ENCODE measurements around the gene ANKRD63. TPM values are rescaled to one million over a fixed set of nuclear protein-coding genes. Genes with fewer than 3 reads are reported as not detected.

The ANKRD63 gene
- total RNA-seq, 2 donors from 2014 or later: not detected

DNA sequence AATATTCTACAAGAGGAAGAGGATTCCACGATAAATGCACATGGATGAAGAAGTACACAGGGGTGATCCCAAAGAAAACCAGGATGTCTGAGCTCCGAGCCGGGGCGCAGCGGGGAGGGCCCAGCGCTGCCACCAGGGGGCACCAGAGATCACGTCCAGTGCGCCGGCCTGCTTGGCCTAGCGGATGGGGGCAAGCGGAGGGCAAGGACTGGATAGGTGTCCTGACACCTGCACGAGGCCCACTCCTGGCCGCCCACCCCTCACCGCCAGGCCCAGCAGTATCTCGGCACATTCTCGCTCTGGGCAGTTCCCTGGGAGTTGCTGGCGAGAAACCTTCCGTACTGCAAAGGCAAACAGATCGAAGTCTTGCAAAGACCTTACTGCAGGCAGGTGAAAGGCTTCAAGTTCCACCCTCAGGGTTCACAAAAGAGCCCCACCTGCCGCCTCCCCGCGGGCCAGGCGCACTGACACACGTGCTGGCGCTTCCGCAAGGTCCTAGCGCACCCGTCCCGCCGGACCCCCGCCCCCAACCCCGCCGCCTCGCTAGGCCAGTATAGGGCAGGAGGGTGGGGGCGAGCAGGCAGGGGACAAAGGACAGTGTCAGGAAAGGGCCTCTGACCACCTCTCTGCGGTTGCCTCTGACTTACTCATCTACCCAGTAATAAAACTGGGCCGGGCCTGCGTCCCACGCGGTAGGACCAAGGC, 3.3 kb downstream of the ANKRD63 start:
- TF ChIP-seq POLR2A (IDR thresholded peaks at IDR 0.05): no peak
- peak; percentile 89 to 99 (median 92) for TF ChIP-seq CTCF (IDR thresholded peaks at IDR 0.05)
- DNase-seq (peak; percentile 64 to 82 (median 78)), ATAC-seq (peak; percentile 71)
- Histone ChIP-seq H3K4me3 (no peak overlapping the region), H3K27me3 (peaks cover 0 to 23% of the 10 kb centered on the region in 2 donors), H3K27ac (no peak overlapping the region), H3K36me3 (replicated peaks in 1 of 2; ENCODE audit: insufficient read depth in 1 of 2, low read depth in 2 of 2) (no peaks in the 10 kb centered on the region), H3K4me1 (peaks cover 30% of the 10 kb centered on the region), H3K9me3 (no peaks in the 10 kb centered on the region)
- WGBS, 2 donors: 14 to 26% methylated on average over 28 to 40 of the region's 40 CpGs
- intact Hi-C loops (cut with DNase I): loop anchor here (5.0 to 10.0 kb wide), 2 partner anchors 143 to 235 kb away; no protein-coding TSS in a partner anchor

DNA sequence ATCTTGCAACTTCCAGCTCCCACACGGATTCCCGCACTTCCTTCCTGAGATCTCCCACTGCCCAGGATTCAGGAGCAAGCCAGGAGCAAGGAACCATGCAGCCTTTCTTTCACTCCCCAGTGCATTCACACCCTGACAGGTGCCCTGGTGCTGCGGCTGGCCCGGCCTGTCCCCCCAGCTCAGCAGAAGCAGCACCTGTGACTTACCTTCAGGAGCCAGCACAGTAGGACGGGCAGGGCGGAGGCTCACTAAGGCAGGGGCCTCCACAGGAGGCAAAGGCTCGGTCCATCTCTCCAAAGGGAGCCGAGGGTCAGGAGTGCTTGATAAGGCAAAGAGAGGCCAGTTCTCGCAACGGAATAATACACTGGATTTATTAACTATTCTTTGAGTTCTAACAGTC, 4.8 kb downstream of the ANKRD63 start:
- Histone ChIP-seq H3K27me3 (peaks cover 0 to 15% of the 10 kb centered on the region in 2 donors), H3K4me1 (peaks cover 26% of the 10 kb centered on the region), H3K4me3 (no peak overlapping the region), H3K27ac (no peak overlapping the region), H3K36me3 (replicated peaks in 1 of 2; ENCODE audit: insufficient read depth in 1 of 2, low read depth in 2 of 2) (no peaks in the 10 kb centered on the region), H3K9me3 (no peaks in the 10 kb centered on the region)
- intact Hi-C loops (cut with DNase I): loop anchor here (10.0 kb wide), 1 partner anchor 233 kb away; no protein-coding TSS in a partner anchor
- no peak for TF ChIP-seq CTCF (IDR thresholded peaks at IDR 0.05)
- TF ChIP-seq POLR2A (IDR thresholded peaks at IDR 0.05): no peak
- ATAC-seq (no peak), DNase-seq (no peak)
- 71 to 72% methylated on average over 6 to 10 of the region's 10 CpGs for WGBS, 2 donors

GRCh38 chr15:40277471-40277870, 5.4 kb downstream of the ANKRD63 start:
- H3K4me1 ChIP-seq: peaks cover 21% of the 10 kb centered on the region
- no peak for DNase-seq
- intact Hi-C loops (cut with DNase I): loop anchor here (10.0 kb wide), 1 partner anchor 233 kb away; no protein-coding TSS in a partner anchor
- no peak for TF ChIP-seq CTCF (IDR thresholded peaks at IDR 0.05)
- no peaks in the 10 kb centered on the region for H3K36me3 ChIP-seq (replicated peaks in 1 of 2; ENCODE audit: insufficient read depth in 1 of 2, low read depth in 2 of 2)
- no peak for ATAC-seq
- 57 to 75% methylated on average over 16 of the region's 16 CpGs for WGBS, 2 donors
- H3K9me3 ChIP-seq: no peaks in the 10 kb centered on the region
- H3K4me3 ChIP-seq: no peak overlapping the region
- peaks cover 0 to 12% of the 10 kb centered on the region in 2 donors for H3K27me3 ChIP-seq
- H3K27ac ChIP-seq: no peak overlapping the region

DNA sequence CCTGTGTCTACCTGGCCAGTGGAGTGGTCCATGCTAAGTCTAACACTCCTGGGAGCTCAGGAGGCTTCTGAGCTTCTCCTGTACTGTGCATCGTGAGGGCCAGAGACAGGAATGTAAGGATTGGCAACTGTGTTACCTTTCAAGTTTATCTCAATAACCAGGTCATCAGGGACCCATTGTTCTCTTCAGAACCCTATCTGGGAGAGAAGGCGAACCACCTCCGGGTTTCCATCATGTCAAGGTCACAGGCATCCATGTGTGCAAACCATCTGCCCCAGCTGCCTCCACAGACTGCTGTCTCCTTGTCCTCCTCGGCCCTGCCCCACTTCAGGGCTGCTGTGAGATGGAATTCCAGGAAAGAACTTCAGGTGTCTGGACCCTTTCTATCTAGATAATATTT, 5.9 kb downstream of the ANKRD63 start:
- TF ChIP-seq CTCF (IDR thresholded peaks at IDR 0.05) (no peak), POLR2A (IDR thresholded peaks at IDR 0.05) (no peak)
- intact Hi-C loops (cut with DNase I): loop anchor here (10.0 kb wide), 1 partner anchor 232 kb away; no protein-coding TSS in a partner anchor
- Histone ChIP-seq H3K4me1 (peaks cover 15% of the 10 kb centered on the region), H3K9me3 (no peaks in the 10 kb centered on the region), H3K27me3 (peaks cover 0 to 12% of the 10 kb centered on the region in 2 donors), H3K4me3 (no peak overlapping the region), H3K36me3 (replicated peaks in 1 of 2; ENCODE audit: insufficient read depth in 1 of 2, low read depth in 2 of 2) (no peaks in the 10 kb centered on the region), H3K27ac (no peak overlapping the region)
- 43 to 51% methylated on average over 4 of the region's 4 CpGs for WGBS, 2 donors
- no peak for DNase-seq
- no peak for ATAC-seq
